HG03469 (cell line): ENCODE measurements around the gene PODXL2.
"Not testable (repeated sequence)": the region's sequence is repeated elsewhere in the genome, so short reads cannot be mapped to it uniquely, and the experiment has no call there.

ENCODE experiments used
- ATAC-seq: cut with Tn5 transposase; IDR thresholded peaks from one replicate; pipeline ENCODE4 v1.9.1; 2021; ENCODE audit warnings: mild to moderate bottlenecking, moderate library complexity, moderate number of reproducible peaks; ENCODE audit not compliant: unreplicated experiment

PODXL2 gene

GRCh38 chr3:127672429-127673190 is 43.6 kb downstream of the PODXL2 start, which contains the start of gene ABTB1:
Gene ABTB1, plus strand, starts transcription at chr3:127672952. Its CDS starts 74 bp downstream, at chr3:127673026.
- no peak for ATAC-seq

GRCh38 chr3:127673191-127674100 is 44.5 kb downstream of the PODXL2 start:
- no peak for ATAC-seq

- no peak for ATAC-seq
Measured at GRCh38 chr3:127674101-127674721, 45.2 kb downstream of the PODXL2 start.

- no peak for ATAC-seq
Measured at GRCh38 chr3:127674790-127675189, 45.8 kb downstream of the PODXL2 start.

- no peak for ATAC-seq
Measured at GRCh38 chr3:127675651-127676391, 46.8 kb downstream of the PODXL2 start.

GRCh38 chr3:127676456-127676855 is 47.5 kb downstream of the PODXL2 start:
- ATAC-seq, result no peak

- ATAC-seq, result no peak
Measured at GRCh38 chr3:127676921-127677351, 48.0 kb downstream of the PODXL2 start.

- ATAC-seq, result no peak
Measured at GRCh38 chr3:127677541-127678314, 48.7 kb downstream of the PODXL2 start.

- ATAC-seq, result no peak
Measured at GRCh38 chr3:127678315-127678599, 49.3 kb downstream of the PODXL2 start.

- ATAC-seq, result no peak
Measured at GRCh38 chr3:127678611-127679533, 49.9 kb downstream of the PODXL2 start.

- ATAC-seq, result no peak
Measured at GRCh38 chr3:127679534-127680145, 50.7 kb downstream of the PODXL2 start.

GRCh38 chr3:127680146-127680661 is 51.2 kb downstream of the PODXL2 start:
- no peak for ATAC-seq

GRCh38 chr3:127680798-127681221 is 51.8 kb downstream of the PODXL2 start:
- ATAC-seq, result no peak

- not testable (repeated sequence) for ATAC-seq
Measured at GRCh38 chr3:127682175-127682554, 53.2 kb downstream of the PODXL2 start.

GRCh38 chr3:127682561-127682960 is 53.6 kb downstream of the PODXL2 start:
- ATAC-seq, result no peak

- ATAC-seq, result no peak
Measured at GRCh38 chr3:127684871-127685707, 56.1 kb downstream of the PODXL2 start.

GRCh38 chr3:127685708-127686511 is 56.9 kb downstream of the PODXL2 start:
- ATAC-seq, result no peak
